ENCODE results near the gene ZDHHC24.

The ZDHHC24 gene

GRCh38 chr11:66559866-66560676, 14.2 kb upstream of the ZDHHC24 start:
- DNase-seq (ENCODE audit: insufficient read length, low spot score) (no peak), FAIRE-seq (no peak)
- TF ChIP-seq CTCF (IDR thresholded peaks at IDR 0.05; ENCODE audit: insufficient read depth, missing control alignments): no peak

- DNase-seq (ENCODE audit: insufficient read length, low spot score) (no peak), FAIRE-seq (no peak)
- no peak for TF ChIP-seq CTCF (IDR thresholded peaks at IDR 0.05; ENCODE audit: insufficient read depth, missing control alignments)
Observed at GRCh38 chr11:66559142-66559865, 13.5 kb upstream of the ZDHHC24 start.

GRCh38 chr11:66557733-66558326, 12.0 kb upstream of the ZDHHC24 start:
- TF ChIP-seq CTCF (IDR thresholded peaks at IDR 0.05; ENCODE audit: insufficient read depth, missing control alignments): no peak
- DNase-seq (ENCODE audit: insufficient read length, low spot score) (no peak), FAIRE-seq (no peak)

GRCh38 chr11:66556086-66556485, 10.2 kb upstream of the ZDHHC24 start:
- FAIRE-seq (no peak), DNase-seq (ENCODE audit: insufficient read length, low spot score) (no peak)
- TF ChIP-seq CTCF (IDR thresholded peaks at IDR 0.05; ENCODE audit: insufficient read depth, missing control alignments): no peak

- no peak for DNase-seq (ENCODE audit: insufficient read length, low spot score)
- FAIRE-seq: no peak
- no peak for TF ChIP-seq CTCF (IDR thresholded peaks at IDR 0.05; ENCODE audit: insufficient read depth, missing control alignments)
Observed at GRCh38 chr11:66555416-66555815, 9.6 kb upstream of the ZDHHC24 start.

- no peak for TF ChIP-seq CTCF (IDR thresholded peaks at IDR 0.05; ENCODE audit: insufficient read depth, missing control alignments)
- DNase-seq (ENCODE audit: insufficient read length, low spot score): no peak
- no peak for FAIRE-seq
Observed at GRCh38 chr11:66554602-66555001, 8.8 kb upstream of the ZDHHC24 start.
